ENCODE data around the gene ACTG1.

- TF ChIP-seq TAF1 (IDR thresholded peaks at IDR 0.05; ENCODE audit: low read depth, low read length) (no peak), POLR2A (IDR thresholded peaks at IDR 0.05; ENCODE audit: low read depth, low read length) (no peak)
Observed at GRCh38 chr17:81464586-81464985, 48.0 kb downstream of the ACTG1 start.
